NCI-H1694 (cell line): Measurements from ENCODE around the gene TBCD.
"Not testable (repeated sequence)": the region's sequence is repeated elsewhere in the genome, so short reads cannot be mapped to it uniquely, and the experiment has no call there.

Source experiments
- DNase-seq: peaks from one replicate; lab custom pipeline; 2025; lab: John Stamatoyannopoulos, UW

Gene TBCD

GRCh38 chr17:82729479-82730260 is 22.2 kb upstream of the TBCD start:
- no peak for DNase-seq

- DNase-seq = no peak
Measured at GRCh38 chr17:82732118-82732743, 19.6 kb upstream of the TBCD start.

- DNase-seq = no peak
Measured at GRCh38 chr17:82734987-82735866, 16.6 kb upstream of the TBCD start, which contains the start of gene FN3K. TSS of gene FN3K (plus strand) at chr17:82735615. CDS start at chr17:82735637, 22 bp downstream.

- DNase-seq = no peak
Measured at GRCh38 chr17:82736511-82737185, 15.2 kb upstream of the TBCD start.

GRCh38 chr17:82737967-82738877 is 13.6 kb upstream of the TBCD start:
- DNase-seq = no peak

GRCh38 chr17:82740906-82741759 is 10.7 kb upstream of the TBCD start:
- no peak for DNase-seq

GRCh38 chr17:82743344-82744219 is 8.3 kb upstream of the TBCD start:
- no peak for DNase-seq

- not testable (repeated sequence) for DNase-seq
Measured at GRCh38 chr17:82744736-82745135, 7.1 kb upstream of the TBCD start.

GRCh38 chr17:82745524-82745923 is 6.3 kb upstream of the TBCD start:
- no peak for DNase-seq

- no peak for DNase-seq
Measured at GRCh38 chr17:82748756-82749155, 3.1 kb upstream of the TBCD start.

GRCh38 chr17:82750241-82750908 is 1.5 kb upstream of the TBCD start:
- no peak for DNase-seq

- no peak for DNase-seq
Measured at GRCh38 chr17:82751171-82751570, 694 bp upstream of the TBCD start.

GRCh38 chr17:82752371-82753200 is 721 bp downstream of the TBCD start:
- no peak for DNase-seq

- no peak for DNase-seq
Measured at GRCh38 chr17:82753201-82753464, 1.3 kb downstream of the TBCD start.

- DNase-seq = no peak
Measured at GRCh38 chr17:82754297-82755208, 2.7 kb downstream of the TBCD start.

- DNase-seq = no peak
Measured at GRCh38 chr17:82756166-82756565, 4.3 kb downstream of the TBCD start.

GRCh38 chr17:82765371-82765770 is 13.5 kb downstream of the TBCD start:
- DNase-seq = no peak
